Neural progenitor cell (in vitro differentiated cells): ENCODE measurements around the gene ZNF716. TPM values are rescaled to one million over a fixed set of nuclear protein-coding genes. Genes with fewer than 3 reads are reported as not detected.

Experiments used
- DNase-seq: peaks from one replicate; pipeline ENCODE4 v3.0.0-alpha.2; 2016; ENCODE audit warnings: low spot score
- H2AFZ ChIP-seq: fragments of 200-600 bp; sonication (generic); replicated peaks from 2 replicates; pipeline ENCODE4 v1.6.1; 2016; ENCODE audit warnings: antibody characterized with exemption
- H3F3A ChIP-seq: fragments of 200-600 bp; sonication (generic); 2 replicates; pipeline ENCODE4 v1.6.1; 2016; ENCODE audit warnings: antibody characterized with exemption, low read depth
- H3K27ac ChIP-seq: fragments of 200-600 bp; sonication (generic); 2 replicates; pipeline ENCODE4 v1.5.1; 2016; ENCODE audit warnings: mild to moderate bottlenecking
- H3K27me3 ChIP-seq: fragments of 200-600 bp; sonication (generic); 2 replicates; pipeline ENCODE4 v1.6.1; 2016; ENCODE audit warnings: mild to moderate bottlenecking, moderate library complexity
- H3K36me3 ChIP-seq: fragments of 200-600 bp; sonication (generic); 2 replicates; pipeline ENCODE4 v1.5.1; 2016
- H3K4me1 ChIP-seq: fragments of 200-600 bp; sonication (generic); 2 replicates; pipeline ENCODE4 v1.6.1; 2016; ENCODE audit warnings: mixed run types
- H3K4me2 ChIP-seq: fragments of 200-600 bp; sonication (generic); 2 replicates; pipeline ENCODE4 v1.6.1; 2016
- H3K4me3 ChIP-seq: fragments of 200-600 bp; sonication (generic); 2 replicates; pipeline ENCODE4 v1.5.1; 2016
- H3K79me2 ChIP-seq: fragments of 200-600 bp; sonication (generic); 2 replicates; pipeline ENCODE4 v1.6.1; 2016; ENCODE audit warnings: low read depth
- H3K9ac ChIP-seq: fragments of 200-600 bp; sonication (generic); 2 replicates; pipeline ENCODE4 v1.6.1; 2016
- H3K9me3 ChIP-seq: fragments of 200-600 bp; sonication (generic); 2 replicates; pipeline ENCODE4 v1.5.1; 2016; ENCODE audit warnings: low read depth
- H4K20me1 ChIP-seq: fragments of 200-600 bp; sonication (generic); 2 replicates; pipeline ENCODE4 v1.6.1; 2016; ENCODE audit warnings: low read depth
- H3K27ac Mint-ChIP-seq: 3 replicates; pipeline ENCODE4 v1.8.0; 2021; ENCODE audit warnings: mixed read lengths
- H3K27me3 Mint-ChIP-seq: 2 replicates; pipeline ENCODE4 v1.8.0; 2022; ENCODE audit warnings: low read depth, mild to moderate bottlenecking, inconsistent platforms, moderate library complexity, mixed read lengths; ENCODE audit not compliant: insufficient read depth
- H3K36me3 Mint-ChIP-seq: 3 replicates; pipeline ENCODE4 v1.8.0; 2021; ENCODE audit warnings: mixed read lengths
- H3K4me1 Mint-ChIP-seq: 3 replicates; pipeline ENCODE4 v1.8.0; 2021; ENCODE audit warnings: mixed read lengths
- H3K4me3 Mint-ChIP-seq: 3 replicates; pipeline ENCODE4 v1.8.0; 2021; ENCODE audit warnings: mild to moderate bottlenecking, moderate library complexity, mixed read lengths
- H3K9me3 Mint-ChIP-seq: 3 replicates; pipeline ENCODE4 v1.8.0; 2020; ENCODE audit warnings: mixed read lengths
- CTCF ChIP-seq: fragments of 200-600 bp; sonication (generic); IDR thresholded peaks from 2 replicates; pipeline ENCODE4 v1.5.1; 2017; ENCODE audit warnings: antibody characterized with exemption, mild to moderate bottlenecking
- EZH2 ChIP-seq: fragments of 200-600 bp; sonication (generic); IDR thresholded peaks from 2 replicates; pipeline ENCODE4 v1.6.1; 2017; ENCODE audit warnings: antibody characterized with exemption, mild to moderate bottlenecking, moderate library complexity
- EZH2phosphoT487 ChIP-seq: fragments of 200-600 bp; sonication (generic); IDR thresholded peaks from 2 replicates; pipeline ENCODE4 v1.6.1; 2017; ENCODE audit warnings: antibody characterized with exemption
- total RNA-seq: library from RNA; depleted of rRNA; stranded (reverse); fragments of >200 nt; gene quantifications from 2 replicates; pipeline ENCODE4 v1.2.3, GENCODE V29; 2015; ENCODE audit warnings: low replicate concordance

The ZNF716 gene
- total RNA-seq, 1 donor from 2014 or later = not detected

- Histone ChIP-seq H3K4me1 (no peaks in the 10 kb centered on the region), H3K4me2 (no peak overlapping the region), H3K79me2 (no peaks in the 10 kb centered on the region), H3K27ac (no peak overlapping the region), H3K36me3 (no peaks in the 10 kb centered on the region), H3K27me3 (no peaks in the 10 kb centered on the region), H2AFZ (no peak overlapping the region), H3K4me3 (no peak overlapping the region), H3K9ac (no peak overlapping the region), H4K20me1 (no peaks in the 10 kb centered on the region), H3F3A (no peaks in the 10 kb centered on the region), H3K9me3 (peaks cover 22% of the 10 kb centered on the region)
- no peak overlapping the region for H3K27ac Mint-ChIP-seq
- no peaks in the 10 kb centered on the region for H3K4me1 Mint-ChIP-seq
- DNase-seq = no peak
- TF ChIP-seq CTCF (no peak), EZH2 (no peak), EZH2phosphoT487 (no peak)
- H3K9me3 Mint-ChIP-seq = peaks cover 46% of the 10 kb centered on the region
- H3K27me3 Mint-ChIP-seq = peaks cover 2% of the 10 kb centered on the region
- H3K36me3 Mint-ChIP-seq = no peaks in the 10 kb centered on the region
- H3K4me3 Mint-ChIP-seq = no peak overlapping the region
These were observed 22.4 kb upstream of the ZNF716 start for GRCh38 chr7:57427594-57427993.

- H3K79me2 ChIP-seq = no peaks in the 10 kb centered on the region
- Mint-ChIP-seq H3K4me3 (no peak overlapping the region), H3K36me3 (no peaks in the 10 kb centered on the region), H3K27ac (no peak overlapping the region), H3K27me3 (no peaks in the 10 kb centered on the region), H3K4me1 (no peaks in the 10 kb centered on the region), H3K9me3 (peaks cover 44% of the 10 kb centered on the region)
- no peak overlapping the region for H3K4me2 ChIP-seq
- no peak overlapping the region for H3K27ac ChIP-seq
- no peaks in the 10 kb centered on the region for H3F3A ChIP-seq
- H3K27me3 ChIP-seq = no peaks in the 10 kb centered on the region
- no peak overlapping the region for H2AFZ ChIP-seq
- no peaks in the 10 kb centered on the region for H3K4me1 ChIP-seq
- no peaks in the 10 kb centered on the region for H3K36me3 ChIP-seq
- H3K9ac ChIP-seq = no peak overlapping the region
- no peak overlapping the region for H3K4me3 ChIP-seq
- TF ChIP-seq CTCF = no peak
- no peak for TF ChIP-seq EZH2
- no peak for TF ChIP-seq EZH2phosphoT487
- H3K9me3 ChIP-seq = peaks cover 42% of the 10 kb centered on the region
- H4K20me1 ChIP-seq = no peaks in the 10 kb centered on the region
- DNase-seq = no peak
These were observed 17.4 kb upstream of the ZNF716 start for GRCh38 chr7:57432583-57432982.

- H3K27me3 Mint-ChIP-seq = no peaks in the 10 kb centered on the region
- no peak overlapping the region for H3K27ac ChIP-seq
- H3K4me1 Mint-ChIP-seq = no peaks in the 10 kb centered on the region
- no peak overlapping the region for H3K27ac Mint-ChIP-seq
- no peaks in the 10 kb centered on the region for H4K20me1 ChIP-seq
- peaks cover 44% of the 10 kb centered on the region for H3K9me3 Mint-ChIP-seq
- H3F3A ChIP-seq = no peaks in the 10 kb centered on the region
- no peak overlapping the region for H3K4me2 ChIP-seq
- peaks cover 30% of the 10 kb centered on the region for H3K9me3 ChIP-seq
- H3K79me2 ChIP-seq = no peaks in the 10 kb centered on the region
- H3K4me3 Mint-ChIP-seq = no peak overlapping the region
- no peaks in the 10 kb centered on the region for H3K36me3 Mint-ChIP-seq
- H3K4me1 ChIP-seq = no peaks in the 10 kb centered on the region
- no peak for DNase-seq
- H3K27me3 ChIP-seq = no peaks in the 10 kb centered on the region
- H3K36me3 ChIP-seq = no peaks in the 10 kb centered on the region
- no peak for TF ChIP-seq EZH2phosphoT487
- no peak for TF ChIP-seq CTCF
- no peak for TF ChIP-seq EZH2
- H3K9ac ChIP-seq = no peak overlapping the region
- H3K4me3 ChIP-seq = no peak overlapping the region
- no peak overlapping the region for H2AFZ ChIP-seq
These were observed 12.4 kb upstream of the ZNF716 start for GRCh38 chr7:57437581-57437980.

GRCh38 chr7:57438244-57438643 lies 11.7 kb upstream of the ZNF716 start:
- H3K79me2 ChIP-seq = no peaks in the 10 kb centered on the region
- H3K4me3 ChIP-seq = no peak overlapping the region
- peaks cover 24% of the 10 kb centered on the region for H3K9me3 ChIP-seq
- Mint-ChIP-seq H3K27me3 (no peaks in the 10 kb centered on the region), H3K27ac (no peak overlapping the region), H3K9me3 (peaks cover 43% of the 10 kb centered on the region), H3K4me1 (no peaks in the 10 kb centered on the region), H3K4me3 (no peak overlapping the region), H3K36me3 (no peaks in the 10 kb centered on the region)
- H3K27me3 ChIP-seq = no peaks in the 10 kb centered on the region
- no peaks in the 10 kb centered on the region for H3K36me3 ChIP-seq
- H3K9ac ChIP-seq = no peak overlapping the region
- no peak overlapping the region for H3K27ac ChIP-seq
- no peak overlapping the region for H2AFZ ChIP-seq
- no peak overlapping the region for H3K4me2 ChIP-seq
- TF ChIP-seq EZH2 = no peak
- no peak for TF ChIP-seq CTCF
- TF ChIP-seq EZH2phosphoT487 = no peak
- H3K4me1 ChIP-seq = no peaks in the 10 kb centered on the region
- H3F3A ChIP-seq = no peaks in the 10 kb centered on the region
- no peak for DNase-seq
- H4K20me1 ChIP-seq = no peaks in the 10 kb centered on the region
